HG03521 (cell line): ENCODE measurements around the gene HYLS1.

Experiments
- ATAC-seq: cut with Tn5 transposase; IDR thresholded peaks from one replicate; pipeline ENCODE4 v1.9.1; 2021; ENCODE audit warnings: mild to moderate bottlenecking, moderate library complexity; ENCODE audit not compliant: unreplicated experiment

HYLS1 gene

GRCh38 chr11:125932301-125932700, 44.8 kb downstream of the HYLS1 start:
- no peak for ATAC-seq

- no peak for ATAC-seq
Observed at GRCh38 chr11:125933030-125933813, 45.8 kb downstream of the HYLS1 start.

- no peak for ATAC-seq
Observed at GRCh38 chr11:125934473-125934872, 47.0 kb downstream of the HYLS1 start.

GRCh38 chr11:125935056-125935455, 47.6 kb downstream of the HYLS1 start:
- ATAC-seq, result no peak

GRCh38 chr11:125935618-125936199, 48.2 kb downstream of the HYLS1 start:
- no peak for ATAC-seq

GRCh38 chr11:125938418-125938817, 51.0 kb downstream of the HYLS1 start:
- no peak for ATAC-seq

GRCh38 chr11:125939081-125939521, 51.6 kb downstream of the HYLS1 start:
- ATAC-seq, result no peak

GRCh38 chr11:125940145-125940544, 52.7 kb downstream of the HYLS1 start:
- ATAC-seq, result no peak

- no peak for ATAC-seq
Observed at GRCh38 chr11:125941267-125941618, 53.8 kb downstream of the HYLS1 start.

- ATAC-seq, result no peak
Observed at GRCh38 chr11:125941619-125942611, 54.4 kb downstream of the HYLS1 start.

- no peak for ATAC-seq
Observed at GRCh38 chr11:125942771-125943428, 55.4 kb downstream of the HYLS1 start.

GRCh38 chr11:125943661-125944349, 56.3 kb downstream of the HYLS1 start:
- no peak for ATAC-seq

- no peak for ATAC-seq
Observed at GRCh38 chr11:125944350-125945010, 57.0 kb downstream of the HYLS1 start.

- no peak for ATAC-seq
Observed at GRCh38 chr11:125945011-125945796, 57.7 kb downstream of the HYLS1 start.

GRCh38 chr11:125945797-125946520, 58.5 kb downstream of the HYLS1 start, which contains the start of gene VSIG10L2:
TSS of gene VSIG10L2 (plus strand) at chr11:125946044. CDS start at chr11:125946056, 12 bp downstream.
- no peak for ATAC-seq

GRCh38 chr11:125946712-125947418, 59.4 kb downstream of the HYLS1 start:
- no peak for ATAC-seq

GRCh38 chr11:125947419-125948277, 60.2 kb downstream of the HYLS1 start:
- ATAC-seq, result no peak
